CD4-positive, alpha-beta T cell (primary cell): ENCODE results near the gene HELT. TPM values are rescaled to one million over a fixed set of nuclear protein-coding genes. Genes with fewer than 3 reads are reported as not detected.

ENCODE experiments used
- ATAC-seq: fragments of 200-7000 bp; cut with Tn5 transposase; one replicate; pipeline ENCODE4 v1.10.0; 2022; ENCODE audit warnings: mild to moderate bottlenecking; ENCODE audit not compliant: poor library complexity
- CTCF ChIA-PET: fragments of 350-600 bp; sonication (Branson Sonifier 250); formaldehyde crosslinking; loops from one replicate; lab custom pipeline; 2021; ENCODE audit warnings: antibody characterized with exemption, inconsistent platforms; lab: Charles Lee
- POLR2A ChIA-PET: fragments of 350-600 bp; sonication (Branson Sonifier 250); formaldehyde crosslinking; loops from one replicate; lab custom pipeline; 2021; ENCODE audit warnings: antibody characterized with exemption, inconsistent platforms; lab: Charles Lee
- DNase-seq, 14 experiments: peaks; one replicate each; pipeline ENCODE4 v3.0.0-alpha.2; 2013 to 2020; ENCODE audit warnings: mixed read lengths in 2 of 14
- H3K27ac ChIP-seq, 2 donors: one replicate each; pipeline versions ENCODE4 v1.5.1 to v1.7.0; 2013; ENCODE audit warnings: low read length in 2 of 2, low read depth in 1 of 2, mild to moderate bottlenecking in 1 of 2
- H3K27me3 ChIP-seq, 2 experiments: 1 replicate in 1 of 2; 2 replicates in 1 of 2; pipeline versions ENCODE4 v1.6.1 to v1.7.0; 2013; ENCODE audit warnings: low read length in 2 of 2, control low read depth in 1 of 2, mild to moderate bottlenecking in 1 of 2, moderate library complexity in 1 of 2; ENCODE audit not compliant: insufficient read depth in 2 of 2, control insufficient read depth in 1 of 2
- H3K36me3 ChIP-seq: one replicate; pipeline ENCODE4 v1.6.1; 2013; ENCODE audit warnings: low read length, control low read depth; ENCODE audit not compliant: insufficient read depth
- H3K4me1 ChIP-seq: one replicate; pipeline ENCODE4 v1.6.1; 2013; ENCODE audit warnings: low read length, control low read depth; ENCODE audit not compliant: insufficient read depth
- H3K4me3 ChIP-seq: one replicate; pipeline ENCODE4 v1.5.1; 2013; ENCODE audit warnings: mild to moderate bottlenecking, low read length, moderate library complexity
- H3K9me3 ChIP-seq, 2 experiments: 1 replicate in 1 of 2; 2 replicates in 1 of 2; pipeline versions ENCODE4 v1.6.1 to v1.7.0; 2013; ENCODE audit warnings: low read length in 2 of 2, mild to moderate bottlenecking in 2 of 2, control low read depth in 1 of 2, moderate library complexity in 1 of 2; ENCODE audit not compliant: control insufficient read depth in 1 of 2, insufficient read depth in 1 of 2
- H3K27ac Mint-ChIP-seq: one replicate; pipeline ENCODE4 v1.8.0; 2020; ENCODE audit warnings: mixed read lengths
- H3K27me3 Mint-ChIP-seq: one replicate; pipeline ENCODE4 v1.8.0; 2021; ENCODE audit warnings: mixed read lengths
- H3K36me3 Mint-ChIP-seq: one replicate; pipeline ENCODE4 v1.8.0; 2021; ENCODE audit warnings: low read depth, mixed read lengths
- H3K4me1 Mint-ChIP-seq: one replicate; pipeline ENCODE4 v1.8.0; 2021; ENCODE audit warnings: low read depth, mixed read lengths
- H3K4me3 Mint-ChIP-seq: one replicate; pipeline ENCODE4 v1.8.0; 2020; ENCODE audit warnings: mild to moderate bottlenecking, mixed read lengths
- H3K9me3 Mint-ChIP-seq: one replicate; pipeline ENCODE4 v1.8.0; 2020; ENCODE audit warnings: mixed read lengths
- intact Hi-C, 2 experiments: fragments of 100-400 bp; cut with DNase I in 1 of 2; cut with micrococcal nuclease in 1 of 2; formaldehyde crosslinking; loops; one replicate each; pipeline versions ENCODE4 v1.15.1 to v1.9.0; 2023 to 2025; cut with DNase I, micrococcal nuclease
- total RNA-seq, 174 experiments: library from RNA in 2 of 174; stranded (reverse) in 2 of 174; gene quantifications; one replicate each; pipeline ENCODE4 v1.2.3 and lab custom pipeline; 2021 to 2026
- TF ChIP-seq, protein P1 (sequence below): fragments of 200-600 bp; IDR thresholded peaks from one replicate; pipeline ENCODE4 v1.8.0; 2022; ENCODE audit warnings: antibody characterized with exemption, mild to moderate bottlenecking

Gene HELT
- total RNA-seq, 2 experiments from 2014 or later, result not detected

DNA sequence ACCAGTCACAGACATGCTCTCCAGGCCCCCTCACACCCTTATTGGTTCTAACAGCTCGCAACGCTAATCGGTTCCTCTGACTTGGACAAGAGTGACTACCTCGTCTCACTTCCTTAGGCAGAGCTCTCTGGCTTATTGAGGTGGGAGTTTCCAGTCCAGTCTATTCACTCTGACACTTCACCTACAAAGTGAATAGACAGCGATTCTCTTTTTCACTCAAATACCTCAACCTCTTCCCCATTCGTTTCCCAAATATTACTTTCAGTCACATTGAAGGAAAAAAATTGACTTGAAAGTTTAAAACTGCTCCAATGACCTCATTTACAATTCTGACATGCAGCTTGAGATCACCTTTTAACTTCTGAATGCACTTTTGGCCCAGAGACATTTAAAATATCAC lies 17.7 kb downstream of the HELT start:
- Mint-ChIP-seq H3K36me3 (no peaks in the 10 kb centered on the region), H3K27me3 (peaks cover 31% of the 10 kb centered on the region), H3K4me3 (no peak overlapping the region), H3K27ac (no peak overlapping the region), H3K9me3 (no peaks in the 10 kb centered on the region), H3K4me1 (peaks cover 5% of the 10 kb centered on the region)
- CTCF ChIA-PET, result no interaction called here
- Histone ChIP-seq H3K27ac (no peak overlapping the region), H3K27me3 (peaks cover 6 to 12% of the 10 kb centered on the region in 2 experiments), H3K4me3 (no peak overlapping the region), H3K36me3 (no peaks in the 10 kb centered on the region), H3K9me3 (no peaks in the 10 kb centered on the region), H3K4me1 (peaks cover 3% of the 10 kb centered on the region)
- DNase-seq (no peak), ATAC-seq (no peak)
- intact Hi-C loops, result no loop called here
- TF ChIP-seq, protein P1, sequence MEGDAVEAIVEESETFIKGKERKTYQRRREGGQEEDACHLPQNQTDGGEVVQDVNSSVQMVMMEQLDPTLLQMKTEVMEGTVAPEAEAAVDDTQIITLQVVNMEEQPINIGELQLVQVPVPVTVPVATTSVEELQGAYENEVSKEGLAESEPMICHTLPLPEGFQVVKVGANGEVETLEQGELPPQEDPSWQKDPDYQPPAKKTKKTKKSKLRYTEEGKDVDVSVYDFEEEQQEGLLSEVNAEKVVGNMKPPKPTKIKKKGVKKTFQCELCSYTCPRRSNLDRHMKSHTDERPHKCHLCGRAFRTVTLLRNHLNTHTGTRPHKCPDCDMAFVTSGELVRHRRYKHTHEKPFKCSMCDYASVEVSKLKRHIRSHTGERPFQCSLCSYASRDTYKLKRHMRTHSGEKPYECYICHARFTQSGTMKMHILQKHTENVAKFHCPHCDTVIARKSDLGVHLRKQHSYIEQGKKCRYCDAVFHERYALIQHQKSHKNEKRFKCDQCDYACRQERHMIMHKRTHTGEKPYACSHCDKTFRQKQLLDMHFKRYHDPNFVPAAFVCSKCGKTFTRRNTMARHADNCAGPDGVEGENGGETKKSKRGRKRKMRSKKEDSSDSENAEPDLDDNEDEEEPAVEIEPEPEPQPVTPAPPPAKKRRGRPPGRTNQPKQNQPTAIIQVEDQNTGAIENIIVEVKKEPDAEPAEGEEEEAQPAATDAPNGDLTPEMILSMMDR, result no peak
- POLR2A ChIA-PET, result no interaction called here

DNA sequence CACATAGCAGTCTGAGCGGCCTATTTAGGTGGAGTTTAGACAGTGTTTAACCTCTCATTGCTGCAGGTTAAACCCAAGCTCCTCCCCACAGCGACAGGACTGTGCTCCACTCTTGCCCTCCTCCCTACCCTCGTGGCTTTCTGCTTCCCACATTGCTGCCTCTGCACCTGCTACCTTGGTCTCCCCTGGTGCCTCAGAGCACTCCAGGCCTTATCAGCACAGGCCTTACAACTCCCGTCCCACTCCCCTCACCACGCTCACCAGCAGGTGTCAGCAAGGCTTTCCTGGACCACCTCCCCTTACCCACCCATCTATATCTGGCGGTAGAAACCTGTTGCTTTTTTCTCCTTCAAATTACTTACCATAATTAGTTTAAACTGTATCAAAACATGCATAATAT lies 18.6 kb downstream of the HELT start:
- TF ChIP-seq, protein P1, result no peak
- H3K4me3 Mint-ChIP-seq, result no peak overlapping the region
- Histone ChIP-seq H3K36me3 (no peaks in the 10 kb centered on the region), H3K4me1 (peaks cover 3% of the 10 kb centered on the region), H3K4me3 (no peak overlapping the region), H3K27ac (no peak overlapping the region), H3K9me3 (no peaks in the 10 kb centered on the region), H3K27me3 (peaks cover 5 to 12% of the 10 kb centered on the region in 2 experiments)
- DNase-seq (no peak), ATAC-seq (no peak)
- H3K27me3 Mint-ChIP-seq, result peaks cover 29% of the 10 kb centered on the region
- intact Hi-C loops, result no loop called here
- H3K27ac Mint-ChIP-seq, result no peak overlapping the region
- ChIA-PET POLR2A (no interaction called here), CTCF (no interaction called here)
- H3K9me3 Mint-ChIP-seq, result no peaks in the 10 kb centered on the region
- H3K36me3 Mint-ChIP-seq, result no peaks in the 10 kb centered on the region
- H3K4me1 Mint-ChIP-seq, result peaks cover 5% of the 10 kb centered on the region

DNA sequence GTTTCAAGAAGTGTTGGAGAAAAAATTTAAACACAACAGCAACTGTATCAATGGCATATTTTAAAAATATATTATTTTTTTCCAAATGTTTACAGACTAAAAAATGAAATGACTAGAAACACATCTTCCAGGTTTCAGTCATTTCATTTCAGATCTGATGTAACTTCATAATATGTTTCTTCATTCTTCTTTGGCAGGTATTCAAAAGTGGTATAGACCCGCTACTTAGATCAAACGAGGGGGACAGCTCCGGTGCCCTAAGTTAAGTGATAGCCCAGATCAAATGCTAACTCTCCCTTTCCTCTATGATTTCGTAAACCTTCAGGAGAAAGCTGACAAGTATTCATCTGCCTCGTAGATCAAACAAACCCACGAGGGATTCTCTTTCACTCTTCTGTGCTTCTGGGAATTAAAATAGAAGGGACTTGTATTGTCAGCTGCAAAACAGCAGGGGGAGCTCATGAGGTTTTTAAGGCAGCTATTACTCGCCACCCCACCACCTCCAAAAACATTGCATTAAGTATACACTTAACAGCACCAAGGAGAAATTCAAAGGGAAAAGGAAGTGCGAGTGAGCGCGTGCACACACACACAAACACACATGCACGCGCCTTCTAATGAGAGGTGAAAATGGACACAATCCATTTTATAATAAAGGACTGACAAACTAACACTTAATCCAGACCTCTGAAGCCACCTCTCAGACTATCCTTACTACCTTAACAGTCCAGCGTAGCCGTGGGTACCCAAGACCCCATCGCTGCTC lies 21.4 kb downstream of the HELT start:
- H3K4me3 Mint-ChIP-seq, result no peak overlapping the region
- DNase-seq (peak in 12 of 14 experiments; percentile 6 to 73 (median 22)), ATAC-seq (peak; percentile 72)
- peaks cover 23% of the 10 kb centered on the region for H3K27me3 Mint-ChIP-seq
- intact Hi-C loops, result loop anchor here (1.0 to 5.0 kb wide), 6 partner anchors 58 to 557 kb away; no protein-coding TSS in a partner anchor
- no peak overlapping the region for H3K27ac ChIP-seq
- no peaks in the 10 kb centered on the region for H3K36me3 Mint-ChIP-seq
- H3K36me3 ChIP-seq, result no peaks in the 10 kb centered on the region
- H3K4me1 Mint-ChIP-seq, result peaks cover 5% of the 10 kb centered on the region
- no peaks in the 10 kb centered on the region for H3K9me3 Mint-ChIP-seq
- ChIA-PET CTCF (interaction anchor here (0.6 to 1.5 kb wide), 8 partner anchors 9 to 558 kb away, joined by 3 to 5 read pairs (median 4); partner anchors contain the start of gene SLC25A4), POLR2A (interaction anchor here (0.6 to 1.0 kb wide), 3 partner anchors 95 to 732 kb away, joined by 3 to 6 read pairs (median 5); no protein-coding TSS in a partner anchor)
- TF ChIP-seq, protein P1, result peak; percentile 79
- H3K4me3 ChIP-seq, result no peak overlapping the region
- H3K9me3 ChIP-seq, result no peaks in the 10 kb centered on the region
- peaks cover 3% of the 10 kb centered on the region for H3K4me1 ChIP-seq
- peaks cover 0 to 2% of the 10 kb centered on the region in 2 experiments for H3K27me3 ChIP-seq
- H3K27ac Mint-ChIP-seq, result no peak overlapping the region
